HG02981 (cell line): ENCODE data around the gene ATP5MC2.

ENCODE experiments used
- ATAC-seq: cut with Tn5 transposase; IDR thresholded peaks from one replicate; pipeline ENCODE4 v1.9.1; 2021; ENCODE audit warnings: mild to moderate bottlenecking, moderate library complexity; ENCODE audit not compliant: unreplicated experiment

Gene ATP5MC2

GRCh38 chr12:53616950-53617349 lies 58.9 kb downstream of the ATP5MC2 start:
- ATAC-seq: no peak
